Iris pigment epithelial cell (primary cell): ENCODE results near the gene ZNF202.
"Not testable (repeated sequence)": the region's sequence is repeated elsewhere in the genome, so short reads cannot be mapped to it uniquely, and the experiment has no call there.

ENCODE experiments used
- DNase-seq: peaks from one replicate; pipeline ENCODE4 v3.0.0-alpha.2; 2011; ENCODE audit warnings: low read depth

Gene ZNF202

GRCh38 chr11:123740787-123741158 is 687 bp downstream of the ZNF202 start:
- DNase-seq = peak; percentile 8

DNA sequence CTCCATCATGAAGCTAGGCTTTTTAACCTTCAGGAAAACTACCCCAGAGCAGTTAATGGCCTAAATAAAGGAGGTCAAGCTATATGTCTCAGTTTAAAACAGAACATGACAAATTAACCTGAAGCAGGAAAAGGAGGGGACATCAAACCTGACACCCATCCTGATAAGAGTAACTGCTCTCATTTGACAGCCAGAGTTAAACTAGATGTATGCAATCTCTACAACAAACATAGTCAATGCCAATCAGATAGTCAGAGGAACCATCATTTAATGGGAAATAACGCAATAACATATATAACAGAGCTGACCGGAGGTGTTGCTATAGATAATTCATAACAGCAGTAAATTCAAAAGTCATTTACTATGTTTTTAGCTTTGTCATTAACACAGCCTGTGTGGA is 3.1 kb downstream of the ZNF202 start:
- no peak for DNase-seq

DNA sequence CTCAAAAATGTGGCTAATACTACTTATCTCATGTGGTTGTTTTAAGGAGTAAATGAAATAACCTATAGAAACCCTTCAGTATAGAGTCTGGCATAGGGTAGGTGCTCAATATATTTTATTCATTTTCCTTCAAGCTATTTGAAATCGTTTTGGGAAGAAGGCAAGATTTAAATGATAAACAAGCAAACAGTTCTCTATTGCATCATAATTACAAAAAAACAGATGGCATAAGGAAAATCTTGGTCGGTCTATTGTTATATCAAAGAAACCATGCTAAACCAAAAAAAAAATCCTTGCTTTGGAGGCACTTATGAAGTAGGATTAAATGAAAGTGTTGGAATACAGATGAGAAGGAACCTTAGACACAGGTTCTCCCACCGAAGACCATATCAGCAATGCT is 4.7 kb downstream of the ZNF202 start:
- DNase-seq = no peak

- DNase-seq = no peak
Observed at GRCh38 chr11:123729602-123730001, 11.9 kb downstream of the ZNF202 start.

- no peak for DNase-seq
Observed at GRCh38 chr11:123725995-123726655, 15.3 kb downstream of the ZNF202 start.

- peak; percentile 53 for DNase-seq
Observed at GRCh38 chr11:123719452-123719851, 22.0 kb downstream of the ZNF202 start.

GRCh38 chr11:123718469-123718868 is 23.0 kb downstream of the ZNF202 start:
- no peak for DNase-seq

GRCh38 chr11:123718063-123718462 is 23.4 kb downstream of the ZNF202 start:
- no peak for DNase-seq

GRCh38 chr11:123712627-123713026 is 28.8 kb downstream of the ZNF202 start:
- not testable (repeated sequence) for DNase-seq

DNA sequence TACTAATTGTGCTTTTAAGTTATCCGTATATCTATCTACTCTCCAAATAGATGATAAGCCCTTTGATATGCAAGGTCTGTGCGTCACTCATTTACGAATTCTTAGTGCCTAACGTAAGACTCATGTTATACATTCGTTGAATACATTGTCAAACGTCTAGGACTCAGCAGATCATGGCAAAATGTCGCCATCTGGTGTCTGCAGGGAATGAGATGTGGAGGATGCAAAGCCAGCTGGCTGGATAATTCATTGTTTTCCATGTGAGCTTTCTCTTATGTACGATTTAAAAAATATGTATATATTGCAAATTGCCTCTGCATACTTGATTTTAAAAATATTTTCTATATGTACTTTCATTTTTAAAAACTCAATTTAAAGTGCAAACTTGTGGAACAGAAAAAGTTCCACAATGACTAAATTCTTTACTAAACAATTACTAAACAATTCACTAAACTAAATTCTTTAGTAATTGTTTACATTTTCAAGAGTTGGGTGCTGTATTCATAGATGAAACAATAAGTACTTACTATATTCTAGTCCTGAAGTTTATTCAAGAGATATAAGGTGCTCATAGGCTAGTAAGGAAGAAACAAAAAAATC is 33.8 kb downstream of the ZNF202 start:
- peak; percentile 74 for DNase-seq

GRCh38 chr11:123707206-123707605 is 34.3 kb downstream of the ZNF202 start:
- DNase-seq = no peak

GRCh38 chr11:123704341-123704740 is 37.1 kb downstream of the ZNF202 start:
- DNase-seq = no peak

- no peak for DNase-seq
Observed at GRCh38 chr11:123702696-123703095, 38.8 kb downstream of the ZNF202 start.

DNA sequence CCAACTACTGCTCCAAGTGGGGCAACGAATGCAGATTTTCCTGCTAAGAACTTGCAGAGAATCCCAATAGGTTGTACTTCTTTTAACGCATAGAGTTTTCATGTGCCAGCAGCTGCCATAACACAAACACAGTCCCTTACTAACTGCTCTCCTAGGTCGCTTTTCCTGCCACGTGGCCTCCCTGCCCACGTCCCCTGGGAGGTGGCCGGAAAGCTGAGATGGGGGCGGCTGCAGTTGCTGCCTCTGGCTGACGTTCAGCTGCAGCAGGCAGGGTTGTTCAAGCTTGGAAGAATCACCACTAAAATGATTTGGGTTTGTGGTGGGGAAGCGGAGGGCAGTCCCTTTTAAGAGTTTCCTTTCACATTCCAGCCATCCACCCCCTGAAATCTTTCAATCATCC is 39.3 kb downstream of the ZNF202 start:
- DNase-seq = no peak

DNA sequence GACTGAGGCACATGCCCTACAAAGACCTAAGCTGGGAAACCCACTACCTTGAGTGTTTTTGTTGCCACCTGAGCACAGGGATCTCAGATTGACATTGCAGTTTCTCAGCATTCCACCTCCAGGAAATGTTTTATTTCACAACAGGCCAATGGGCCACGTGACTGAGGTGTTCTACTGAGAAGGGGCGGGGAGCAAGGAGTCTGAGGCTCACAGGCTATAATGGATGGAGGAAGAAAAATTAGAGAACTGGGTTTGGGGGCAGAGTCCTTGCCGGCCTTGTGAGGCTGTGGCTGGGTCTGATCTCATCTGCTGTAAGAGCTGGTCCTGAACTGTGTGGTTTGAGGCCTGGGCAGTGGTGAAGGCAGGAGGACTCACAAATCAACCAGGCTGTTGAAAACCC is 40.7 kb downstream of the ZNF202 start:
- DNase-seq = no peak

- DNase-seq = no peak
Observed at GRCh38 chr11:123698546-123699127, 42.8 kb downstream of the ZNF202 start.

GRCh38 chr11:123696183-123696582 is 45.3 kb downstream of the ZNF202 start:
- DNase-seq = peak; percentile 11

GRCh38 chr11:123695231-123695630 is 46.2 kb downstream of the ZNF202 start:
- no peak for DNase-seq

GRCh38 chr11:123694551-123694950 is 46.9 kb downstream of the ZNF202 start:
- peak; percentile 6 for DNase-seq

DNA sequence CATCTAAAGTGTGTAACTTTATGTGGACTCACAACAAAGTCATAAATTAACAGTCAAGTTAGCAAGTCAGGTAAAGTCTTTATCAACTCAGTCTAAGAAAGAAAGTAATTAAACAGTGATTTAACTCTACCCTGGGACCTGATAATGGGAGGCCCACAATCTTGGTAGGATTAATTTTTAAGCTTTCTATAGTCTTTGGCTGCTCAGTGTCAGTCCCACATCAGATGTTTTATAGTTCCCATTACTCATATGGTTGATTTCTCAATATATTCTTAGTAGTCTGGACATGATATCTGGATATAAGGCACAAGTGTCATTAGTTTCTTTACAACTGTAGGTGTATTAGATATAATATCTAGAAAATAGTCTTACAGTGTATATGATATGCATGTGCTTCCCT is 48.5 kb downstream of the ZNF202 start:
- no peak for DNase-seq

GRCh38 chr11:123690485-123690884 is 51.0 kb downstream of the ZNF202 start:
- peak; percentile 51 for DNase-seq

GRCh38 chr11:123684601-123685000 is 56.9 kb downstream of the ZNF202 start:
- no peak for DNase-seq

- DNase-seq = no peak
Observed at GRCh38 chr11:123683428-123684170, 57.9 kb downstream of the ZNF202 start.
